H1 (cell line): ENCODE measurements around the gene GLE1. TPM values are rescaled to one million over a fixed set of nuclear protein-coding genes. Genes with fewer than 3 reads are reported as not detected.

Source experiments
- CTBP2 ChIP-seq: IDR thresholded peaks from 2 replicates; pipeline ENCODE4 v1.7.0; 2011; ENCODE audit warnings: borderline replicate concordance, mild to moderate bottlenecking, moderate library complexity, mixed read lengths, low read length; ENCODE audit not compliant: insufficient read depth, insufficient read length
- GTF2F1 ChIP-seq: IDR thresholded peaks from 2 replicates; pipeline ENCODE4 v1.6.1; 2012; ENCODE audit warnings: low read depth, low read length, improper control_type of control experiment, borderline replicate concordance
- JUND ChIP-seq: IDR thresholded peaks from 2 replicates; pipeline ENCODE4 v1.6.1; 2011; ENCODE audit warnings: mild to moderate bottlenecking, improper control_type of control experiment, low read length
- POLR2A ChIP-seq, 2 experiments: IDR thresholded peaks; 1 replicate in 1 of 2; 2 replicates in 1 of 2; pipeline ENCODE4 v1.6.1; 2011; ENCODE audit warnings: low read depth in 2 of 2, low read length in 2 of 2, mild to moderate bottlenecking in 2 of 2; ENCODE audit errors: control extremely low read depth in 1 of 2
- POLR2AphosphoS5 ChIP-seq: IDR thresholded peaks from 2 replicates; pipeline ENCODE4 v1.6.1; 2011; ENCODE audit warnings: low read depth, low read length
- SIX5 ChIP-seq: IDR thresholded peaks from 2 replicates; pipeline ENCODE4 v1.6.1; 2011; ENCODE audit warnings: mild to moderate bottlenecking, low read depth, low read length
- SP1 ChIP-seq: IDR thresholded peaks from 2 replicates; pipeline ENCODE4 v1.6.1; 2011; ENCODE audit warnings: low read depth, low read length
- polyA plus RNA-seq, 7 experiments: library from polyadenylated mRNA; depleted of rRNA in 3 of 7; stranded (reverse) in 5 of 7; unstranded in 2 of 7; fragments of >200 nt in 5 of 7; fragments of 200-250 nt in 2 of 7; gene quantifications; 1 replicate in 5 of 7; 2 replicates in 1 of 7; 4 replicates in 1 of 7; pipeline versions ENCODE4 v1.2.1 to v1.2.3, GENCODE V29; 2011 to 2013; ENCODE audit warnings: missing spikeins in 2 of 7, mixed read lengths in 2 of 7
- total RNA-seq: library from RNA; stranded (reverse); fragmentation: NEBNext Ultra II Directional; extraction: Animal tissue kit (Norgen Biotek cat#: 25700); gene quantifications from 2 replicates; pipeline ENCODE4 v1.2.1, GENCODE V29; 2021
- TF ChIP-seq, protein P1 (sequence below): fragments of 300-600 bp; sonication (generic); IDR thresholded peaks from 2 replicates; pipeline ENCODE4 v1.7.1; 2012; ENCODE audit warnings: low read length, moderate library complexity, mild to moderate bottlenecking, inconsistent platforms; ENCODE audit not compliant: insufficient replicate concordance
- TF ChIP-seq, protein P2 (sequence below): IDR thresholded peaks from 2 replicates; pipeline ENCODE4 v1.6.1; 2011; ENCODE audit warnings: low read length, improper control_type of control experiment

GLE1 gene
- total and polyA plus RNA-seq, 2 of the 8 experiments (the other 6 are each of a cell fraction or from before 2014, with no cell fraction given) = 9.6 to 14.9 TPM

DNA sequence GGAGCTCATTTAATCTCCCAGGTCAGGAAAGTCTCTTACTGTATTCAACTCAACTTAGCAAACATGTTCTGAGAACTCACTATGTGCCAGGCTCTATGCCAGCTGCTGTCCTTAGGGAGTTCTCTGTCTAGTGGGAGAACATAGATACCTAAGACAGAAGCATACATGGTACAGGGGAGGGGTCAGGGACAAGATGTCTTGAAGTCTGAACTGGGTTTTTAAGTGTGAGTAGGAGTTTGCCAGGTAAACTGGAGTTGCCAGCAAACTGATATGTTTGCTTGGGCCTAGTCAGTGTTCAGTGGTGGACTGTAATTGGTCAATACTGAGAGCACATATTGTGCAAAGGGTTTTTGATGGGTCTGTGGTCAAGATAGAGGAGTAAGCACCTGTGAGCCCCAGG, 18.3 kb upstream of the GLE1 start (continued):
- TF ChIP-seq, protein P1, sequence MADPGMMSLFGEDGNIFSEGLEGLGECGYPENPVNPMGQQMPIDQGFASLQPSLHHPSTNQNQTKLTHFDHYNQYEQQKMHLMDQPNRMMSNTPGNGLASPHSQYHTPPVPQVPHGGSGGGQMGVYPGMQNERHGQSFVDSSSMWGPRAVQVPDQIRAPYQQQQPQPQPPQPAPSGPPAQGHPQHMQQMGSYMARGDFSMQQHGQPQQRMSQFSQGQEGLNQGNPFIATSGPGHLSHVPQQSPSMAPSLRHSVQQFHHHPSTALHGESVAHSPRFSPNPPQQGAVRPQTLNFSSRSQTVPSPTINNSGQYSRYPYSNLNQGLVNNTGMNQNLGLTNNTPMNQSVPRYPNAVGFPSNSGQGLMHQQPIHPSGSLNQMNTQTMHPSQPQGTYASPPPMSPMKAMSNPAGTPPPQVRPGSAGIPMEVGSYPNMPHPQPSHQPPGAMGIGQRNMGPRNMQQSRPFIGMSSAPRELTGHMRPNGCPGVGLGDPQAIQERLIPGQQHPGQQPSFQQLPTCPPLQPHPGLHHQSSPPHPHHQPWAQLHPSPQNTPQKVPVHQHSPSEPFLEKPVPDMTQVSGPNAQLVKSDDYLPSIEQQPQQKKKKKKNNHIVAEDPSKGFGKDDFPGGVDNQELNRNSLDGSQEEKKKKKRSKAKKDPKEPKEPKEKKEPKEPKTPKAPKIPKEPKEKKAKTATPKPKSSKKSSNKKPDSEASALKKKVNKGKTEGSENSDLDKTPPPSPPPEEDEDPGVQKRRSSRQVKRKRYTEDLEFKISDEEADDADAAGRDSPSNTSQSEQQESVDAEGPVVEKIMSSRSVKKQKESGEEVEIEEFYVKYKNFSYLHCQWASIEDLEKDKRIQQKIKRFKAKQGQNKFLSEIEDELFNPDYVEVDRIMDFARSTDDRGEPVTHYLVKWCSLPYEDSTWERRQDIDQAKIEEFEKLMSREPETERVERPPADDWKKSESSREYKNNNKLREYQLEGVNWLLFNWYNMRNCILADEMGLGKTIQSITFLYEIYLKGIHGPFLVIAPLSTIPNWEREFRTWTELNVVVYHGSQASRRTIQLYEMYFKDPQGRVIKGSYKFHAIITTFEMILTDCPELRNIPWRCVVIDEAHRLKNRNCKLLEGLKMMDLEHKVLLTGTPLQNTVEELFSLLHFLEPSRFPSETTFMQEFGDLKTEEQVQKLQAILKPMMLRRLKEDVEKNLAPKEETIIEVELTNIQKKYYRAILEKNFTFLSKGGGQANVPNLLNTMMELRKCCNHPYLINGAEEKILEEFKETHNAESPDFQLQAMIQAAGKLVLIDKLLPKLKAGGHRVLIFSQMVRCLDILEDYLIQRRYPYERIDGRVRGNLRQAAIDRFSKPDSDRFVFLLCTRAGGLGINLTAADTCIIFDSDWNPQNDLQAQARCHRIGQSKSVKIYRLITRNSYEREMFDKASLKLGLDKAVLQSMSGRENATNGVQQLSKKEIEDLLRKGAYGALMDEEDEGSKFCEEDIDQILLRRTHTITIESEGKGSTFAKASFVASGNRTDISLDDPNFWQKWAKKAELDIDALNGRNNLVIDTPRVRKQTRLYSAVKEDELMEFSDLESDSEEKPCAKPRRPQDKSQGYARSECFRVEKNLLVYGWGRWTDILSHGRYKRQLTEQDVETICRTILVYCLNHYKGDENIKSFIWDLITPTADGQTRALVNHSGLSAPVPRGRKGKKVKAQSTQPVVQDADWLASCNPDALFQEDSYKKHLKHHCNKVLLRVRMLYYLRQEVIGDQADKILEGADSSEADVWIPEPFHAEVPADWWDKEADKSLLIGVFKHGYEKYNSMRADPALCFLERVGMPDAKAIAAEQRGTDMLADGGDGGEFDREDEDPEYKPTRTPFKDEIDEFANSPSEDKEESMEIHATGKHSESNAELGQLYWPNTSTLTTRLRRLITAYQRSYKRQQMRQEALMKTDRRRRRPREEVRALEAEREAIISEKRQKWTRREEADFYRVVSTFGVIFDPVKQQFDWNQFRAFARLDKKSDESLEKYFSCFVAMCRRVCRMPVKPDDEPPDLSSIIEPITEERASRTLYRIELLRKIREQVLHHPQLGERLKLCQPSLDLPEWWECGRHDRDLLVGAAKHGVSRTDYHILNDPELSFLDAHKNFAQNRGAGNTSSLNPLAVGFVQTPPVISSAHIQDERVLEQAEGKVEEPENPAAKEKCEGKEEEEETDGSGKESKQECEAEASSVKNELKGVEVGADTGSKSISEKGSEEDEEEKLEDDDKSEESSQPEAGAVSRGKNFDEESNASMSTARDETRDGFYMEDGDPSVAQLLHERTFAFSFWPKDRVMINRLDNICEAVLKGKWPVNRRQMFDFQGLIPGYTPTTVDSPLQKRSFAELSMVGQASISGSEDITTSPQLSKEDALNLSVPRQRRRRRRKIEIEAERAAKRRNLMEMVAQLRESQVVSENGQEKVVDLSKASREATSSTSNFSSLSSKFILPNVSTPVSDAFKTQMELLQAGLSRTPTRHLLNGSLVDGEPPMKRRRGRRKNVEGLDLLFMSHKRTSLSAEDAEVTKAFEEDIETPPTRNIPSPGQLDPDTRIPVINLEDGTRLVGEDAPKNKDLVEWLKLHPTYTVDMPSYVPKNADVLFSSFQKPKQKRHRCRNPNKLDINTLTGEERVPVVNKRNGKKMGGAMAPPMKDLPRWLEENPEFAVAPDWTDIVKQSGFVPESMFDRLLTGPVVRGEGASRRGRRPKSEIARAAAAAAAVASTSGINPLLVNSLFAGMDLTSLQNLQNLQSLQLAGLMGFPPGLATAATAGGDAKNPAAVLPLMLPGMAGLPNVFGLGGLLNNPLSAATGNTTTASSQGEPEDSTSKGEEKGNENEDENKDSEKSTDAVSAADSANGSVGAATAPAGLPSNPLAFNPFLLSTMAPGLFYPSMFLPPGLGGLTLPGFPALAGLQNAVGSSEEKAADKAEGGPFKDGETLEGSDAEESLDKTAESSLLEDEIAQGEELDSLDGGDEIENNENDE = no peak
- TF ChIP-seq POLR2AphosphoS5 (no peak), GTF2F1 (no peak), POLR2A (IDR thresholded peaks at IDR 0.05; ENCODE audit: control extremely low read depth in 1 of 2, low read depth in 2 of 2, low read length in 2 of 2) (no peak), SIX5 (no peak), SP1 (no peak), JUND (no peak), CTBP2 (no peak)
- TF ChIP-seq, protein P2, sequence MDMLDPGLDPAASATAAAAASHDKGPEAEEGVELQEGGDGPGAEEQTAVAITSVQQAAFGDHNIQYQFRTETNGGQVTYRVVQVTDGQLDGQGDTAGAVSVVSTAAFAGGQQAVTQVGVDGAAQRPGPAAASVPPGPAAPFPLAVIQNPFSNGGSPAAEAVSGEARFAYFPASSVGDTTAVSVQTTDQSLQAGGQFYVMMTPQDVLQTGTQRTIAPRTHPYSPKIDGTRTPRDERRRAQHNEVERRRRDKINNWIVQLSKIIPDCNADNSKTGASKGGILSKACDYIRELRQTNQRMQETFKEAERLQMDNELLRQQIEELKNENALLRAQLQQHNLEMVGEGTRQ = no peak
- TF ChIP-seq, all 59 proteins: peak for 0
